ENCODE measurements around the gene YY1. TPM values are rescaled to one million over a fixed set of nuclear protein-coding genes. Genes with fewer than 3 reads are reported as not detected.
A peak's percentile ranks its signal among the peaks of the same experiment; 100 is the strongest.

YY1 gene
- total RNA-seq, 1 donor, result 43.3 TPM

GRCh38 chr14:100193417-100194357 is 45.3 kb upstream of the YY1 start:
- H3K4me3 ChIP-seq (ENCODE audit: low read depth, low read length), result peak overlapping the region; percentile 66
- TF ChIP-seq, protein P1, sequence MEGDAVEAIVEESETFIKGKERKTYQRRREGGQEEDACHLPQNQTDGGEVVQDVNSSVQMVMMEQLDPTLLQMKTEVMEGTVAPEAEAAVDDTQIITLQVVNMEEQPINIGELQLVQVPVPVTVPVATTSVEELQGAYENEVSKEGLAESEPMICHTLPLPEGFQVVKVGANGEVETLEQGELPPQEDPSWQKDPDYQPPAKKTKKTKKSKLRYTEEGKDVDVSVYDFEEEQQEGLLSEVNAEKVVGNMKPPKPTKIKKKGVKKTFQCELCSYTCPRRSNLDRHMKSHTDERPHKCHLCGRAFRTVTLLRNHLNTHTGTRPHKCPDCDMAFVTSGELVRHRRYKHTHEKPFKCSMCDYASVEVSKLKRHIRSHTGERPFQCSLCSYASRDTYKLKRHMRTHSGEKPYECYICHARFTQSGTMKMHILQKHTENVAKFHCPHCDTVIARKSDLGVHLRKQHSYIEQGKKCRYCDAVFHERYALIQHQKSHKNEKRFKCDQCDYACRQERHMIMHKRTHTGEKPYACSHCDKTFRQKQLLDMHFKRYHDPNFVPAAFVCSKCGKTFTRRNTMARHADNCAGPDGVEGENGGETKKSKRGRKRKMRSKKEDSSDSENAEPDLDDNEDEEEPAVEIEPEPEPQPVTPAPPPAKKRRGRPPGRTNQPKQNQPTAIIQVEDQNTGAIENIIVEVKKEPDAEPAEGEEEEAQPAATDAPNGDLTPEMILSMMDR (IDR thresholded peaks at IDR 0.05; ENCODE audit: insufficient read depth, low read length), result no peak
- DNase-seq (ENCODE audit: low read depth), result no peak

DNA sequence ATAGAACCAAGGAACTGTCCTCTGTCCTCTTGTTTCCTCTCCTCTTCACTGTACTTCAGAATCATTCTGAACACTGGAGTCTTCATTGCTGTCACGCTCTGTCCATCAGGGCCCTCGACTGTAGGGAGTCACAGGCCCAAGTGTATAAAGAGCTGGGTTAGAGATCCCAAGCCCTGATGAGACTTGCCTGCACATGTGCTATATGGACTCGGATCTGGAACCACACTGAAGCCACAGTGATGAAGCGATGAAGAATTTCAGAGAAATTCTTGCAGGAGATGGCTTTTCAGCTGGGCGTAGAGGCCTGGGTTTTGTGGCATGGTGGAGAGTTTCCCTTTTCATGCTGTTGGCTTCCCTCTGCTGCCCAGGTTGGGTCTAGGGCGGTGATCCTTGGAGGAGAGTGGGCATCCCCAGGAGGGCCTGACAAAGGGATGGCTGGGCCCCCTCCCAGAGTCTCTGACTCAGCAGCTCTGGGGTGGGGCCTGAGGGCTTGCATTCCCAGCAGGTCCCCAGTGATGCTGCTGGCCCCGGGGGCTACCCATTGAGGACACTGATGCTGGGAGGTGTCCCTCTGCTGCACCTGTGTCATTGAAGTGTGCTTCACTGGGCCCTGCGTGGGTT is 39.6 kb upstream of the YY1 start:
- no peak for DNase-seq (ENCODE audit: low read depth)
- TF ChIP-seq, protein P1 (IDR thresholded peaks at IDR 0.05; ENCODE audit: insufficient read depth, low read length), result no peak
- no peak overlapping the region for H3K4me3 ChIP-seq (ENCODE audit: low read depth, low read length)

GRCh38 chr14:100200311-100200710 is 38.6 kb upstream of the YY1 start:
- DNase-seq (ENCODE audit: low read depth), result no peak
- no peak overlapping the region for H3K4me3 ChIP-seq (ENCODE audit: low read depth, low read length)
- TF ChIP-seq, protein P1 (IDR thresholded peaks at IDR 0.05; ENCODE audit: insufficient read depth, low read length), result no peak

DNA sequence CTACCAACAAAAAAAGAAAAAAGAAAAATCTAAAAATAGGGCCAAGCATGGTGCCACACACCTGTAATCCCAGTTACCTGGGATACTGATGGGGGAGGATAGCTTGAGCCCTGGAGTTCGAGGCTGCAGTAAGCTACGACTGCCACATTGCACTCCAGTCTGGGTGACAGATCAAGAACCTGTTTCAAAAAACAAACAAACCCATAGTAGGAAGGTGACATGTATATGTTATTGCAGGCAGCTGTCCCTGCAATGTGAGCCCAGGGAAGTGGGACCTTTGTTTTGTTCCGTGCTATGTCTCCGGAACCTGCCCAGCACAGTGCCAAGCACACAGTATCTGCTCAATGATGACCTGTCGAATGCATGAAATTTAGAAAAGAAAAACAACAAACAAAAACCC is 37.2 kb upstream of the YY1 start:
- no peak for DNase-seq (ENCODE audit: low read depth)
- TF ChIP-seq, protein P1 (IDR thresholded peaks at IDR 0.05; ENCODE audit: insufficient read depth, low read length), result no peak
- no peak overlapping the region for H3K4me3 ChIP-seq (ENCODE audit: low read depth, low read length)

GRCh38 chr14:100202712-100203111 is 36.2 kb upstream of the YY1 start:
- DNase-seq (ENCODE audit: low read depth), result no peak
- TF ChIP-seq, protein P1 (IDR thresholded peaks at IDR 0.05; ENCODE audit: insufficient read depth, low read length), result no peak

DNA sequence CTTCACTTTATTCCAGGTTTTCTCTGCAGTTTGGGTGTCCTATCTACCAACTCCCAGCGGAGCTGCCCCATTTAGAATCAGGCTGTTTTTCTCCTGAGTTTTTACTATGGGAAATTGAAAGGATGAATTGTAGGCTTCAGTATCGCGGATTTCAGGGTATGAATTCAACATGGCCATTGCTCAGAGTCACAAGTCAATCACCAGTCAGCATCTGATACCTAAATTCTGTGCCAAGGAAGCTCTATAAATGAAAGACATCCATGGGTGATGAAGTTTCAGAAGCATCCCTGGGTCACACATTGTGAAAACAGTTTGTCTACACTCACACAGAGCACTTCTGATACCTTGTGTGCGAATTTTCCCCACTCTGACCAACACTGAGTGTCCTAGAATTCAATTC is 35.8 kb upstream of the YY1 start:
- no peak overlapping the region for H3K4me3 ChIP-seq (ENCODE audit: low read depth, low read length)
- no peak for DNase-seq (ENCODE audit: low read depth)
- TF ChIP-seq, protein P1 (IDR thresholded peaks at IDR 0.05; ENCODE audit: insufficient read depth, low read length), result no peak

More at GRCh38 chr14:100202712-100203111, 36.2 kb upstream of the YY1 start:
- no peak overlapping the region for H3K4me3 ChIP-seq (ENCODE audit: low read depth, low read length)
